ENCODE measurements around the gene MICALL2.

The MICALL2 gene

DNA sequence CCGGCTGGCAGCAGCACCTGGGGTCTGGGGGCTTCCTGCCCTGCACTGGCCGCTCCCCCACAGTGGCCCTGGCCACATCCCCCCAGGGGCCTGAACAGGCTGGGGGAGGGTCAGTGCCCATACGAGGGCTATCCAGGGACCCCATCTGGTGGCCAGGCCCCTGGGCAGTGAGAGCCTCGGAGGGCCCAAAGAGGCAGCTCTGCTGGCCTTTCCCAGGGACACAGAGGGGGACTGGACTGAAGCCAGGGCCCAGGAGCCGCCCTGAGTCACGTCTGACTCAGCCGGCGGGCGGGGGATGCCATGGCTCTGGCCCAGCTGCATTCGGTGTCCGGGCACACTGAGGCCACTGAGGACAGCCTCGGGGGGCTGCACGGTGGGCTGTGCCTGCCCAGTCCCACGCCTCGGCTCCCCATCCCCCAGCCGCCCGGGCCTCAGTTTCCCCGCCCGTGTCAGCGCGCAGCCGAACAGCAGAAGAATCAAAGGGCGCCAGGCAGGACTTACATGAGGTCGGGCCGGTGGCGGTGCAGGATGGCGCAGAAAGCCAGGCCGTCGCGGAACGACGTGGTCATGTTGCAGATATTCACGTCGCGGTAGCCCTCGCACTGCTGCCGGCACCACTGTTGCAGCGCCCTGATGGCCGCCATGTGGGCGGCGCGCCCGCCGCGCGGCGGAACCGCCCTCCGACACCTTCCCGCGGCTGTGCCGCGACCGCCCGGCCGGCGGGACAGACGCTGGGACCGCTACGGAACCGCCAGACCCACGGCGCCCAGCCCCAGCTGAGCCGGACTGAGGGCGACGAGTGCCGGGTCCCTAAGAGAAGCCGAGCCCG, at the start of gene MICALL2:
TSS of gene MICALL2 (minus strand) at position 788 of the 829 bp plus-strand sequence. CDS start at position 644, 144 bp downstream.
- no peak for DNase-seq (ENCODE audit: low spot score)

DNA sequence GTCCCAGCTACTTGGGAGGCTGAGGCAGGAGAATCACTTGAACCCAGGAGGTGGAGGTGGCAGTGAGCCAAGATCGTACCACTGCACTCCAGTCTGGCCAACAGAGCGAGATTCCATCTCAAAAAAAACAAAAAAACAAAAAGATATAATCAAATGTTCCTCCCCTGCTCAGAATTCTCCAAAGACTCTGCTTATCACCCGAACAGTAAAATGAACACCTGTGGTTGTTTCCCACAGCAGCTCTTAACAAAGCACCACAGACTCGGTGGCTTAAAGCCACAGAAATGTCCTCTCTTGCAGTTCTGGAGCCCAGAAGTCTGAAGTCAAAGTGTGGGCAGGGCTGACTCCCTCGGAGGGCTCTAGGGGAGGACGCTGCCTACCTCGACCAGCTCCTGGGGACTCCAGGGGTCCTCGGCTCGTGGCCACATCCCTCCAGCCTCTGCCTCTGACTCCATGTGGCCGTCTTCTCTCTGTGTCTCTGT, 49.0 kb upstream of the MICALL2 start:
- no peak for DNase-seq (ENCODE audit: low spot score)

DNA sequence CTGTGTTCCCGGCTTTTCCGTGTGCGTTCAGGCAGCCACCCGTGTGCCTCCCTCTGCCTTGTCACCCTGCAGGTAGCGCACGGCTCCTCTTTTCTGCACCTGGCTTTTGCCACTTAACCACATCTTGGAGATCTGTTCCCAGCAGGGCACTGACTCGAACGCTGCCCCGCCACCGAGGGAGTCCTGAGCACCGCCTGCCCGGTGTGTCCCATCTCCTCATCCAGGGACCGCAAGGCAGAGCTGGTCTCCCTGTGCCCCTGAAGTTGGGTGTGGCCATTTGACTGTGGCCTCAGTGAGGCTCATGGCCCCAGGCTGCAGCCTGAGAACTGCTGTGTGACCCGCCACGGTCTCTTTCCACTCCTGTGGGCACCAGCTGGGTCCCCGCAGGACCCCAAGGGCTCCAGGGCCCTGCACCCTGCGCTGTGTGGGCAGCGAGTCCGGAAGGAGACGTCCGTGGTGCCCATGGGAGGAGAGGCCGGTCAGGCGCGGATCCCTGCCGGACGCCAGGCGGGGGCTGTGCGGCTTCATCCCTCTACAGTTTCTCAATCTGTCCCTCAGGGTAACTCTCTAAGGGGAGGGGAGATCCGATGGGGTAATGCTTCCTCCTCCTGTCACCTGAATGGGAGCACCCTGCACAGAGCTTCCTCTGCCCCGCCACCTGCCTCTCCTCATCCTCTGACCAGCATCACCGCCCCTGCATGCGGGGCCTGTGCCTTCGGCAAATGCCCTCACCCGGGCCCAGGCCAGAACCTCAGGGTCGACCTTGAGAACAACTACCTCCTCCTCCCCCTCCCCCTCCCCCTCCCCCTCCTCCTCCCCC, 46.7 kb upstream of the MICALL2 start:
- DNase-seq (ENCODE audit: low spot score), result no peak

DNA sequence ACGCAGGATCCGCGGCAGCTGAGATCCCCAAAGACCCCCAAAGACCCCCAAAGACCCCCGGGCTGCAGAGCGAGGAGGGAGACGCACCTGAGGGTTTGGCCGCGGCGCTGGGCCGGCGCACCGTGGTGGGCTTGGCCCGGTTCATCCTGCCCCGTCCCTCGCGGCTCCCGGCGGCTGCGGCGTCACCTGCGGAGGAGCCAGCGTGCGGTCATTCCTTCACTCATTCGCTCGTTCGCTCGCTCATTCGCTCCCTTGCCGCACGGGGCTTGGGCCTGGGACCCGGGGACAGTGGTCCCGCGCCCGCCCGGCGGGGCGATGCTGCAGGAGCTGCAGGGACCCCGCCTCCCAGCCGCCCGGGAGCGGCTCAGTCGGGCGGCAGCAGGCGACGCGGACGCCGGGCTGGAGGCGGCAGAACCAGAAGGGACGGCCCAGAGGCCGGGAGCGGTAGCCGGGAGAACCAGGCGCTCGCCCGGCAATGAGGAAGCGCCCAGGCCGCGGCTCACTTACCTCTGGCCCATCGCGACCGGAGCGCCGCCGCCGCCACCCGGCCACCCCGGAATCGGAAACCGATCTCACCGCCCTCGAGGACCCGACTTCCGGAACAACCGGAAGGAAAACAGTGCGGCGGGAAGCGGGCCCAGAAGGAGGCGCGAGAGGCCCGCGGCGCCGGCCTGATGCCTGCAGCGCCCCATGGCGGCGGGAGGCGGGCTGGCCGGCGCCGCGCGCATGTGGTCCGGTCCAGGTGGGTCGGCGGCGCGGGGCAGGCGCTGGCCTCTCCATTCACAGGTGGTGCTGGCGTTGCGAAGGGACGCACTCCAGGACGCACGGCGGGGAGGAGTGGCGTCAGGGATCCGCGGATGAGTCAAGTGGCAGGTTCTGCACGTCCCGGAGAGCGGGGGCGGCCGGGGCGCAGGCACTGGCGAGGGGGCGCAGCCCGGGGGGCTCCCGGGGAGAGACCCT, 44.8 kb upstream of the MICALL2 start, which contains the start of gene INTS1:
TSS of gene INTS1 (minus strand) at position 574 of the 960 bp plus-strand sequence. CDS start at position 145, 429 bp downstream.
- DNase-seq (ENCODE audit: low spot score), result peak; percentile 97

DNA sequence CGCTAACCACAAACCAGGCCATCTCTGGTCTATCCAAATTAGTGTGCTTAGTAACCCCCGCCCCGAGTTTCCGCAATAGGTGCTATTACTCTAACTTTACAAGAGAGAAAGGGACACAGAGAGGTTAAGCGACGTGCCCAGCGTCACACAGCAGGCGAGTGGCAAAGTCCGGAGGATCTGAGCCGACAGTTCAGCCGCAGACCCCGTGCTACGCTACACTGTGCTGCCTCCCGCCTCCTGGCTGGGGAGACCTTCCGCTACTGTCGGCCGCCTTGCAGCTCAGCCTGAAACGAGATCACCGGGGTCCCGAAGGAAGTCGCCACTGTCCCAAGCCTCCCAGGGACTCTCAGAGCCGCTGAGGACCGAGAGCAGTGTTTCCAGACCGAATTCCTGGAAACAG, 44.1 kb upstream of the MICALL2 start:
- DNase-seq (ENCODE audit: low spot score), result no peak

DNA sequence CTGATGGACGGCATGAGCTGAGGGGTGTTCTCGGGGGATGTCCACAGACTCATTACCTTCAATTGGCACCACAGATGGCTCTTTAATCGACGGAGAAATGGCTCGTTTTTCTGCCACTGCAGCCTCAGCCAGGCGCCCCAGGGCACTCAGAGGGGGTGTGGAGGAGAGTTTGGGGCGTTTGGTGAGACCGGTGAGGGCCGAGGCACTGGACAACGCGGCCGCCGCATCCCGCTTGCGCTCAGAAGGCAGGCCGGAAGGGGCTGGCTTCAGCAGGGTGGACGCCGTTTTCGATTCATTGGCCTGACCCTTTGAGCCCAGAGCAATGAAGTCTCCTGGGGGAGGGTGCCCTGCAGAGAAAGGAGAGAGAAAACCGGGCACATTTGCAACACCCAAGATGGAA, 43.6 kb upstream of the MICALL2 start:
- no peak for DNase-seq (ENCODE audit: low spot score)

DNA sequence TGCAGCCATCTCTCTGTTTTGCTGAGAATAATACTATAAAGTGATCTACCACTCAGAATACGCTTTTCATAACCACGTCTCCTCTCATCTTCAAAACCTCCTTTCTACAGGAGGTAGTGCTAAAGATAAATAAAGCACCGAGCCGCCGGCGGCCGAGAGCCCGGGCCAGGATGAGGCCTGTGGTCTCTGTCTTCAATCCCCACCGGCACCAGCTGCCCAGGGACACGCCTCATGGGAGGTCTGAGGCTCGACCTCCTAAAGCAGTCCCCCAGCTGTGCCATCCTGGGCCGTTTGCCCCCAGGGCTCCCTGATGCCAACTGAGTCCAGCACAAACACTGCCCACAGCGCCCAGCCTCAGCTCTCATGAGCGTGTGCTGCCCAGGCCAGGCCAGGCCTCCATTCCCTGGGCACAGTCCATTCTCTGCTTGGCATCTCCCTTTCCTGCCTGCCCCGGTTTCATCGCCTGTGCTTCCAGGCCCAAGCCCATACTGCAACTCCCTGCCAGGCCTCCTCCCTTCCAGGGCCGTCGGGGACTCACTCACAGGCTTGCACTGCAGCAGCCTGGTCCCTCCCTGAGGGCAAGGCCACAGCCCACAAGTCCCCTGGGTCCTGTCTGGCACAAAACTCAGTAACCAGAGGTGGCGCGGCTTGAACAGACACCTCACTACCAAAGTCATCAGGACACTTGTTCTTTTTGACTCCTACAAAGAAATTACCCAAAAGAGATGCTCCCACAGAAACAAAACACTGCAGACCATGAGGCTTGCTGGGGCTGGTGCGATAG, 42.4 kb upstream of the MICALL2 start:
- DNase-seq (ENCODE audit: low spot score), result no peak

DNA sequence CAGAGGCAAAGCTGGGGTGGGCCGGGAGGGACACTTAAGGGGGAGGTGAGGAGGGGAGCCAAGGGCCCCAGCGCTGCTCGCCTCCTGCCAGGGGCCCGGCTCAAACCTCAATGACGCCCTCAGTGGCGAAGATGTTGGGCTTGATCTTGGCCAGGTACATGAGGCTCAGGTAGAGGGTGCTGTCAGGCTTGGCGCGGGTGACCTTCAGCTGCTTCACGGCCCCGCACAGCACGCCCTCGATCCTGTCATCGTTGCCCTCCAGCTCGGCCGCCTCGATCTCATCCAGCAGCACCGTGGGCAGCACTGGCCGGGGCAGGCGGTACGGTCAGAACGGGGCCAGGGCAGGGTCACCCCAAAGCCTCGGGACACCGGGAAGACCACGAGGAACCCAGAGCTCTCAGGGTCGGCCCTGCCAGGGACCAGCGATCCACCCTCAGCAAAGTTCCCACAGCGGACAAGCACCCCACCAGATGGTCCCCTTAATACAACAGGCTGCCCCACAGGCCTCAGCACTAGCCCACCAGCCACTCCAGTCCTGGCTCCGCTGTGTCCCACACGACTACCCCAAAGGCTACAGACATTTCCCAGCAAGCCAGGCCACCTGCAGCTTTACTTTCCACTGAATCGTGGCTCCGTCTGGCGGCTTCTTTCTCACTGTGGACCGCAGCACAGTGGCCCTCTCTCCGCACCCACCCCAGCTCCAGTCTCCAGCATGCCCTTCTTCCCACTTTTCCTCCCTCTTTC, 41.0 kb upstream of the MICALL2 start:
- DNase-seq (ENCODE audit: low spot score), result no peak

DNA sequence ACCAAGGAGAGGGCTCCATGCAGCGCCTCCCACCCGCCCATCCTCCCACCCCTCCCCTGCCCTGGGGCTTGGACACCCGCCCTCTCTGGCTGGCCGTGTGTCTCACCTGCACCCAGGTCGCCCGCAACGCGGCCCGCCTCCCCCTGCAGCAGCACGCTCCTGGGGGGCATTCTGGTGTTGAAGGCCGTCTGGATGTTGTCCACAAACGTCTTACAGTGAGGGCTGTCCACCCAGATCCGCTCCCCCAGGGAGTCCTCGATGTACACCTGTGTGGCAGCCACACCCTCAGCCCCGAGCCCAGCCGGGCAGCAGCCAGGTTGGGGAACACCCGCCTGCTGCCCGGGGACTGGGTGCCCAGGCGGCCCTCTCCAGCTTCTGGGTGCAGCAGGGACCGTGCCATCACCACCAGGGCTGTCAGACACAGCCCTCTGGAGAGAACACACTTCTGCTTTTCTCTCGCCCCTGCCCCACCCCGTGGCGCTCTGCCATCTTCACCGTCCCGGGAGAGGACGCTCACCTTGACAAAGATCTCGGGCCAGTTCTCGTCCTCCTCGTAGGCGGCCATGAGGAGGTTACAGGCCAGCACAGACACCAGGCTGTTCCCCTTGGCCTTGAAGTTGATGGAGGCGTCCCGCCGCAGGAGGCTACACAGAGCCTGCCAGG, 40.2 kb upstream of the MICALL2 start:
- no peak for DNase-seq (ENCODE audit: low spot score)

DNA sequence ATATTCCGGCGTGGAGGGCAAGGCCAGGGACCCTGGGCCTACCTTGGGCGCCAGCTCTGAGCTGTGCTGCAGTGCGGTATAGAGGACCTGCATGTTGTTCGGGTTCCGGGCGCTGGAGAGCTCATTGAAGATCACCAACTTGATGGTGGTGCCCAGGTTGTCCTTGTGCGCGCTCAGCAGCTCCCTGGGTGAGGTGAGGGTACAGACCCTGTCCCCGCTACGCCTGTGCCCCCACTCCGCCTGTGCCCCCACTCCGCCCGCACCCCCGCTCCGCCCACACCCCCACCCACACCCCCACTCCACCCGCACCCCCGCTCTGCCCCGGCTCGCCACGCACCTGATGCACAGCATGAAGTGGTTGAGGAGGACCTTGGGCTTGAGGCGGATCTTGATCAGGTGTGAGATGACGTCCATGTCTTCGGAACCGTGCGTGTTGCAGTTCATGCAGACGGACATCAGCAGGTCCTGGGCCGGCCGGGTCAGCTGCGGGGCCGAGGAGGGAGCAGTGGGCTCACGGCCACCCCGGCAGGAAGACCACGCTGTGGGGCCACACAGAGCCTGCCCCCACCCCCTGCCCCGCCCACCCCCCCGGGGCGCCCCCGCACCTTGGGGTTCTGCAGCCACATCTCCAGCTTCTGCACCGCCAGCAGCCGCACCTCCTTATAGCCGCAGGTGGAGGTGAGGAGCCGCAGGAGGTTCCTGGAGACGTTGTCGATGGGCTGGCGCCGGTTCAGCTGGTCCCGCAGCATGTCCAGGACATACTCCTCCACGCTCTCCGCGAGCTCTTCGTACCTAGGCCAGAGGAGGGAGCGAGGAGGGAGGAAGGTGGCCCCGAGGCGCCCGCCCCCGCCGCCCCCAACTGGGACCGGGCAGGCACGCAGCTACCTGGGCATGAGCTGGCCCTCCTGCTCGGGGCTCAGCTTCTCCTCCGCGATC, 39.4 kb upstream of the MICALL2 start:
- no peak for DNase-seq (ENCODE audit: low spot score)

DNA sequence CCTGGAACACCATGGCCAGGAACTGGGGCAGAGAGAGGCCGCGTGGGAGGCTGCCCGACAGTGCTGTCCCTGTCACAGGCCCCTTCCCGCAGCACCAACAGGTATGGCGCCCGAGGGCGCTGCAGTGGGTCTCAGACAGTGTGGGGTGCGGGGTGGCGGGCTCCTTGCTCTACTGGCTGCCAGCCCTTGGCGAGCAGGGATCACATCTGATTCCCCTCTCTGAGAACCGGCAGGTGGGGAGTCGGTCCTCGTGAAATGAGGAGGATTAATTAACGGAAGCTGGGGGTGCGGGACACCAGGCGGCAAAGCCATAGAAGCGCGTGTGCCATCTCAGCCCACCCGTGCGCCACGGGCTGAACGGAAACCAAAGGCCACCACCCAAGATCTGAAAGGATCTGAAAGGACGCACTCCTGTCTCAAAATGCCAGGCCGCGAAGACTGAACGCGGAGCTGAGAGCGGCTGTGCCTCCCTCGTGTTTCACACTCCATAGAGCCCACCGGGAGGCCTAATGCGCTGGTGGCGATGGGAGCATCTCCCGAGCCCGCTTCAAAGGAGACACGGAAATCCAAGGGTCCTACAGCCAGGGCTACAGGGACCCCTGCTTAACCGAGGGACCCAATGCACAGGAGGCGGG, 38.1 kb upstream of the MICALL2 start:
- DNase-seq (ENCODE audit: low spot score), result no peak

DNA sequence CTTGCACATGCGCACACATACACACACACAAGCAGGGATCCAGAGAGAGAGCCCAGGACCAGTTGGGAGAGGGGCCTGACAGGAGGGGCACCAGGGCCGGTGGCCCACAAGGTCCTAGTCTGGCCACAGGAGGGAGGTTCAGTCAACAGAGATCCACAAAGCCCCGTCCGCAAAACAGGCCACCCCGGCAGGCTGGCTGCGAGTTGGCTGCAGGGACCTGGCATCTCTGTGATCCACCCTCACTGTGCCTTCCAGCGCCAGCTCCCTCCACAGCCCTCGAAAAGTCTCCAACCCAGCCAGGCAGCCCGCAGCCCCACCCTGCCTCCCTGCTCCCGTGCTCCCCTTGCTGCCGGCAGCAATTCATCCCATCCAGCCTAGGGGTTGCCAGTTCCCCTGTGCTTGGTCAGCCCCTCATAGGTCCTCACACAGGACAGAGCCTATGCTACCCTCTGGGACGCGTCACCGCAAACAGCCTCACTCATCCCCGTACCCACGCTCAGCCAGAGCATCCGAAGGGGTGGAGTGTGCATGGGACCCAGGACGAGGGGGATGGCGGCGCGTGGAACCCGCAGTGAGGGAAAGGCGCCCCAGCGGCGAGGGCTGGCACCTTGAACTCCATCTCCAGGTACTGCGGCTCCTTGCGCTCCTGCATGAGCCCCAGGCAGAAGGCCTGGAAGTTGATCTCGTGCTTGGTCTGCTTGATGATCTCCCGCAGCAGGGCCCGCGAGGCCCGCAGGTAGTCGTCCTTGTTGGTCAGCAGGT, 37.4 kb upstream of the MICALL2 start:
- no peak for DNase-seq (ENCODE audit: low spot score)

DNA sequence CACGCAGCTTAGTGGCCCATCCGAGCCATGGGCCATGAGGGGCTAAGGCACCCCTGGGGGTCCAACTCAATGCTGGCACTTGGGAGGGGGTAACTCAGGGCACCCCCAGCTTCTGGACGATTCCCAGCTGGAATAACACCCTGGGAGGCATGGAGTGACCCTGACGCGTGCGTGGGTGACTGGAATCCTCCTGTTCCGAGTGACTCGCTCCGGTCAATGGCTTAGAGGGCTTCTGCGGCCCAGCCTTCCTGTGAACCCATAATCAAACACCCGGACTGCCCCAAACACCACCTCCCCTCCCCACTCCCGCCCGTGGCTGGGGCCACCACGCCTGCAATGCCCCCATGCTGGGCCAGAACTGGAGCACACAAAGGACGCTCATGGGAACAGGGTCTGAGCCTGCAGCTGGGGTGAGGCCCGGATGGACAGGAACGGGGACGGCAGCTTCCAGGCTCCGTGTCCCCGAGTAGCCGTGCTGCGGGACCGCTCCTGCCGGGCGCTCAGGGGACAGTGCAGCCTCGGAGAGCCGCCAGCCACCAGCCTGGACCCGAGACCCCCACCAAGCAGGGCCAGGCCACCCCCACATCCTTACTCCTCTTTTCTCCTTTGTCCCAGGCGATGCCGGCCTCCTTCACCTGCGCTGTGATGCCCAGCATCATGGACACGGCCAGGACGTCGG, 36.4 kb upstream of the MICALL2 start:
- DNase-seq (ENCODE audit: low spot score), result no peak

DNA sequence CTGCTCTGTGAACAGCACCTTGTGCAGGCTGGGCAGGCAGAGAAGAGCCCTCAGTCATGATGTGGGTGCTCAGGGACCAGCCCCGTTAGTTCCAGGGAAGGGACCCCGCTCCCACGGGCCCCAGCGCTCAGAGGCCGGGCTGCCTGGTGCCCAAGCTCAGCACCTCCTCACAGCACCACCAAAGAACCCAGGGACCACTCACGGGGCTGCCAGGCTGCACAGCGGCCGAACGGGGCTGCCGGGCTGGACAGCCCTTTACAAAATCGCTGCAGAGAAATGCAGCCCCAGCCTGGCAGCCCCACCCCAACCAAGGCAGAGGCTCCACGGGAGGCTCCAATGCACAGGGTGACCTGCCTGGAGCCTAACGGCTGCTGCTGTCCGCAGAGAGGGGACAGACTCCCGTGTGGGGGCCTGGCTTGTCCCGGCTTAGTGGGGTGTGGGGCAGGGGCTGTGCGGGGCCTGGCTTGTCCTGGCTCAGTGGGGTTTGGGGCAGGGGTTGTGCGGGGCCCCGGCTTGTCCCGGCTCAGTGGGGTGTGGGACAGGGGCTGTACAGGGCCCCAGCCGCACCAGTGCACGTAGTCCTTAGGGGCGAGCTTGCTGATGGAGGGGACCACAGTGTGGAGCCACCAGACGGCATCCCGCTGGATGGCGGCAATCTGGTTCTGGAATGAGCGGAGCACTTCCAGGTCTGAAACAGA, 35.7 kb upstream of the MICALL2 start:
- DNase-seq (ENCODE audit: low spot score), result no peak

DNA sequence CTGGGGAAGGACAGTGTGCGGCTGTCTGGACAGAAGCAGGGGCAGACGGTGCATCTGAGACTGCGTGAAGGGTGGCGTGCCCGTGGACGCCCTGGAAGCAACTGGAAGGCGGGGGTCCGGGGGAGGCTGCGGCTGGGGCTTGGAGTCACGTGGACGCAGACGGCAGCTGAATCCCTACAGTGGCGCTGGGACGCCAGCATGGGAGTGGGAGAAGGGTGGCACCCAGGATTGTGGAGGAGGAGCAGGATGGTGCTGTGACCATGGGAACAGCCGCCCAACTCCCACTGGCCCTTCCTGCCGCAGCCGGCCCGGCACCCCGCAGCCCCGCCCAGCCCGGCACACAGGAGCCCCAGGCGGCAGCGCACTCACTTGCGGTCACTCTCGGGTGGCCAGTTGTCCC, 35.2 kb upstream of the MICALL2 start:
- no peak for DNase-seq (ENCODE audit: low spot score)

DNA sequence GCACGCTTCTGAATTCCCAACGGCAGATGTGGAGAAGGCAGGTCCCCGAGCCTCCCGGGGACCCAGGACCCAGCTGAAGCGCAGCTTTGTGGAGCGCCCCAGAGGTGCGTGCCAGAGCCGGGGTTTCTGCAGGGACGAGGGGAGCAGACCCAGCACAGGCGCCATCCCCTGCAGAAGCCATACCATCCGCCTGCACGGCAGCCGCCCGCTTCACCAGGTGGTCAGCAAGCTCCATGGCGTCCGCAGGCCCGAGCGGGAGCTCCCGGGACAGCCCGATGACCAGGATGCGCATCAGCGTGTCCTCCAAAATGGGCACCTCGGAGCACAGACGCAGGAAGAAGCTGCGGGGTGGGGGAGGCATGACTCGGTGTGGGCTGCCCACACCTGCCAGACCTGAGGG, 34.3 kb upstream of the MICALL2 start:
- no peak for DNase-seq (ENCODE audit: low spot score)

All from D341Med (cell line).